ENCODE results near the gene PKP4. TPM values are rescaled to one million over a fixed set of nuclear protein-coding genes. Genes with fewer than 3 reads are reported as not detected.

Gene PKP4
- total RNA-seq, 2 experiments from 2014 or later: 68.7 to 73.2 TPM

DNA sequence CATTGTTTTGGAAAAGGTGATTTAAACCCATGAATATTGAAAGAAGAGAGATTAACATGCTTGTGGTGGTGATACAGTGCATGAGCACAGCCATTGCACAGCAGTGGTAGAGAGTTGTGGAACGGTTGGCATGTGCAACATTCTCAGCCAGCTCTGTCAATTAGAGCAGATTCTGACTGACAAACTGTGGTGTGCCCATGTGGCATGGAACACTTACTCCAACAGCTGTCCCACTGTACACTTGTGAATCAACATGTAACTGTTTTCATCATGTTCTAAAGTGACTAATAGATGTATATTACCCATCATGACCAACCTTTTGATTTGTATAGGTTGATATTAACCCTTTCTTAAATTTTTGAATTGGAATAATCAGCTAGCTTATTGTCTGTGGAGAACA, 55.6 kb downstream of the PKP4 start:
- Histone ChIP-seq H3K4me2 (ENCODE audit: low read length) (no peak overlapping the region), H3K4me1 (ENCODE audit: insufficient read depth, low read length, poor library complexity, severe bottlenecking) (no peaks in the 10 kb centered on the region), H2AFZ (ENCODE audit: low read length) (no peak overlapping the region), H3K9me3 (ENCODE audit: low read length) (no peaks in the 10 kb centered on the region), H4K20me1 (ENCODE audit: insufficient read depth, low read length) (no peaks in the 10 kb centered on the region), H3K27ac (ENCODE audit: low read depth, low read length, poor library complexity, severe bottlenecking) (no peak overlapping the region), H3K79me2 (ENCODE audit: insufficient read depth, low read depth, low read length) (no peaks in the 10 kb centered on the region), H3K9me2 (ENCODE audit: insufficient read depth, low read length) (no peaks in the 10 kb centered on the region), H3K4me3 (ENCODE audit: low read depth, low read length, poor library complexity, severe bottlenecking) (no peak overlapping the region), H3K36me3 (ENCODE audit: insufficient read depth, low read length) (no peaks in the 10 kb centered on the region)
- no peak for DNase-seq (ENCODE audit: low spot score)
- intact Hi-C loops (cut with micrococcal nuclease; ENCODE audit: unreplicated experiment): no loop called here
- no TSS peak for BruUV-seq (replicated peaks)
- POLR2A ChIA-PET: interaction anchor here (1.9 kb wide), 1 partner anchor 33 kb away, joined by 4 read pairs; no protein-coding TSS in a partner anchor
- TF ChIP-seq, protein P1, sequence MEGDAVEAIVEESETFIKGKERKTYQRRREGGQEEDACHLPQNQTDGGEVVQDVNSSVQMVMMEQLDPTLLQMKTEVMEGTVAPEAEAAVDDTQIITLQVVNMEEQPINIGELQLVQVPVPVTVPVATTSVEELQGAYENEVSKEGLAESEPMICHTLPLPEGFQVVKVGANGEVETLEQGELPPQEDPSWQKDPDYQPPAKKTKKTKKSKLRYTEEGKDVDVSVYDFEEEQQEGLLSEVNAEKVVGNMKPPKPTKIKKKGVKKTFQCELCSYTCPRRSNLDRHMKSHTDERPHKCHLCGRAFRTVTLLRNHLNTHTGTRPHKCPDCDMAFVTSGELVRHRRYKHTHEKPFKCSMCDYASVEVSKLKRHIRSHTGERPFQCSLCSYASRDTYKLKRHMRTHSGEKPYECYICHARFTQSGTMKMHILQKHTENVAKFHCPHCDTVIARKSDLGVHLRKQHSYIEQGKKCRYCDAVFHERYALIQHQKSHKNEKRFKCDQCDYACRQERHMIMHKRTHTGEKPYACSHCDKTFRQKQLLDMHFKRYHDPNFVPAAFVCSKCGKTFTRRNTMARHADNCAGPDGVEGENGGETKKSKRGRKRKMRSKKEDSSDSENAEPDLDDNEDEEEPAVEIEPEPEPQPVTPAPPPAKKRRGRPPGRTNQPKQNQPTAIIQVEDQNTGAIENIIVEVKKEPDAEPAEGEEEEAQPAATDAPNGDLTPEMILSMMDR (conservative IDR thresholded peaks at IDR 0.05; ENCODE audit: low read length): no peak
- TF ChIP-seq EZH2phosphoT487 (IDR thresholded peaks at IDR 0.05; ENCODE audit: borderline replicate concordance, low read depth, low read length): no peak
- CTCF ChIA-PET (ENCODE audit: unreplicated experiment): no interaction called here

DNA sequence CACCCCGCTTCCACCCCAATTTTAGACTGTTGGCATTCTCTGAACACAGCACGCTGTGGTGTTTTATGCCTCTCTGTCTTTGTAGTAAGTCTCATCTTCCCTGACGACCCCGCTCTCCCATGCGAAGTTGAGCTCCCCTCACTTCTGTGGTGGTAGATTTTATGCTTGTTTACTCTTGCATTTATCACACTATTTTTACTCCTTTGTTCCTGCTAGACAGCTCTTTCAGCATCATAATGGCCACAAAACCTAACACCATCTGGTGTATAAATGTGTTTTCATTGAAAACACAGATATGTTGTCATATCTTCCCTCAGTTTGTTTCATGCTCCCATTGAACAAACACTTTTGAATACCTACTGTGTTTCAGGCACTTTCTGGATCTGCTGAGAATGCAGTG, 57.1 kb downstream of the PKP4 start:
- TF ChIP-seq EZH2phosphoT487 (IDR thresholded peaks at IDR 0.05; ENCODE audit: borderline replicate concordance, low read depth, low read length): no peak
- TF ChIP-seq, protein P1 (conservative IDR thresholded peaks at IDR 0.05; ENCODE audit: low read length): no peak
- no peak overlapping the region for H2AFZ ChIP-seq (ENCODE audit: low read length)
- POLR2A ChIA-PET: no interaction called here
- no peaks in the 10 kb centered on the region for H3K9me2 ChIP-seq (ENCODE audit: insufficient read depth, low read length)
- H3K4me1 ChIP-seq (ENCODE audit: insufficient read depth, low read length, poor library complexity, severe bottlenecking): peaks cover 5% of the 10 kb centered on the region
- H3K4me3 ChIP-seq (ENCODE audit: low read depth, low read length, poor library complexity, severe bottlenecking): no peak overlapping the region
- no peak for DNase-seq (ENCODE audit: low spot score)
- H3K27ac ChIP-seq (ENCODE audit: low read depth, low read length, poor library complexity, severe bottlenecking): no peak overlapping the region
- intact Hi-C loops (cut with micrococcal nuclease; ENCODE audit: unreplicated experiment): no loop called here
- no peak overlapping the region for H3K4me2 ChIP-seq (ENCODE audit: low read length)
- CTCF ChIA-PET (ENCODE audit: unreplicated experiment): no interaction called here
- no peaks in the 10 kb centered on the region for H3K79me2 ChIP-seq (ENCODE audit: insufficient read depth, low read depth, low read length)
- no peaks in the 10 kb centered on the region for H3K9me3 ChIP-seq (ENCODE audit: low read length)
- no TSS peak for BruUV-seq (replicated peaks)
- no peaks in the 10 kb centered on the region for H3K36me3 ChIP-seq (ENCODE audit: insufficient read depth, low read length)
- no peaks in the 10 kb centered on the region for H4K20me1 ChIP-seq (ENCODE audit: insufficient read depth, low read length)

GRCh38 chr2:158518084-158518483, 61.3 kb downstream of the PKP4 start:
- Histone ChIP-seq H3K4me1 (ENCODE audit: insufficient read depth, low read length, poor library complexity, severe bottlenecking) (peaks cover 5% of the 10 kb centered on the region), H3K9me3 (ENCODE audit: low read length) (no peaks in the 10 kb centered on the region), H3K4me3 (ENCODE audit: low read depth, low read length, poor library complexity, severe bottlenecking) (no peak overlapping the region), H3K9me2 (ENCODE audit: insufficient read depth, low read length) (no peaks in the 10 kb centered on the region), H3K79me2 (ENCODE audit: insufficient read depth, low read depth, low read length) (no peaks in the 10 kb centered on the region), H2AFZ (ENCODE audit: low read length) (no peak overlapping the region), H4K20me1 (ENCODE audit: insufficient read depth, low read length) (no peaks in the 10 kb centered on the region), H3K4me2 (ENCODE audit: low read length) (no peak overlapping the region), H3K36me3 (ENCODE audit: insufficient read depth, low read length) (no peaks in the 10 kb centered on the region), H3K27ac (ENCODE audit: low read depth, low read length, poor library complexity, severe bottlenecking) (no peak overlapping the region)
- no peak for DNase-seq (ENCODE audit: low spot score)
- intact Hi-C loops (cut with micrococcal nuclease; ENCODE audit: unreplicated experiment): no loop called here
- BruUV-seq (replicated peaks): no TSS peak
- TF ChIP-seq, protein P1 (conservative IDR thresholded peaks at IDR 0.05; ENCODE audit: low read length): no peak
- ChIA-PET POLR2A (interaction anchor here (0.6 to 1.6 kb wide), 6 partner anchors 11 to 1624 kb away, joined by 3 to 7 read pairs (median 4); no protein-coding TSS in a partner anchor), CTCF (ENCODE audit: unreplicated experiment) (no interaction called here)

Measured in OCI-LY7 (cell line).